HepG2 (cell line): ENCODE data around the gene SPRYD4. TPM values are rescaled to one million over a fixed set of nuclear protein-coding genes. Genes with fewer than 3 reads are reported as not detected.
A peak's percentile ranks its signal among the peaks of the same experiment; 100 is the strongest.

ENCODE experiments used
- CTCF ChIP-seq: sonication (generic); formaldehyde crosslinking; IDR thresholded peaks from 2 replicates; pipeline ENCODE4 v1.5.0; 2020; ENCODE audit warnings: mild to moderate bottlenecking, missing genetic modification reagents, moderate library complexity
- HNF1A ChIP-seq, 2 experiments: sonication (generic) in 1 of 2; formaldehyde crosslinking in 1 of 2; IDR thresholded peaks; 2 replicates each; pipeline versions ENCODE4 v1.4.0 to v1.6.1; 2016 to 2020; ENCODE audit warnings: borderline replicate concordance in 1 of 2, low read depth in 1 of 2, mild to moderate bottlenecking in 1 of 2, missing genetic modification reagents in 1 of 2
- MAFK ChIP-seq, 2 experiments: IDR thresholded peaks in 1 of 2; conservative IDR thresholded peaks in 1 of 2; 2 replicates each; pipeline ENCODE4 v1.6.1; 2011; ENCODE audit warnings: improper control_type of control experiment in 2 of 2, low read length in 2 of 2
- NAIF1 ChIP-seq: sonication (generic); formaldehyde crosslinking; IDR thresholded peaks from 2 replicates; pipeline ENCODE4 v1.5.0; 2020; ENCODE audit warnings: mild to moderate bottlenecking, missing genetic modification reagents, borderline replicate concordance
- SIN3A ChIP-seq: IDR thresholded peaks from 2 replicates; pipeline ENCODE4 v1.6.1; 2011; ENCODE audit warnings: low read depth, mild to moderate bottlenecking, control low read depth, low read length, borderline replicate concordance
- SKIL ChIP-seq: sonication (generic); formaldehyde crosslinking; IDR thresholded peaks from 2 replicates; pipeline ENCODE4 v1.8.0; 2022; ENCODE audit warnings: missing genetic modification reagents, mild to moderate bottlenecking, moderate library complexity, borderline replicate concordance
- TP53 ChIP-seq: sonication (generic); formaldehyde crosslinking; conservative IDR thresholded peaks from 2 replicates; pipeline ENCODE4 v1.4.0; 2020; ENCODE audit warnings: missing genetic modification reagents
- ZNF337 ChIP-seq: sonication (generic); formaldehyde crosslinking; IDR thresholded peaks from 2 replicates; pipeline ENCODE4 v1.5.1; 2020; ENCODE audit warnings: missing genetic modification reagents, low read depth, mild to moderate bottlenecking, borderline replicate concordance
- ZNF569 ChIP-seq: sonication (generic); formaldehyde crosslinking; IDR thresholded peaks from 2 replicates; pipeline ENCODE4 v1.5.0; 2020; ENCODE audit warnings: mild to moderate bottlenecking, missing genetic modification reagents, moderate library complexity, borderline replicate concordance
- ZNF770 ChIP-seq: sonication (generic); formaldehyde crosslinking; IDR thresholded peaks from 2 replicates; pipeline ENCODE4 v1.5.0; 2020; ENCODE audit warnings: mild to moderate bottlenecking, missing genetic modification reagents
- ZNF780A ChIP-seq: sonication (generic); formaldehyde crosslinking; IDR thresholded peaks from 2 replicates; pipeline ENCODE4 v1.8.0; 2022; ENCODE audit warnings: mild to moderate bottlenecking, missing genetic modification reagents, moderate library complexity
- ZSCAN21 ChIP-seq: sonication (generic); formaldehyde crosslinking; IDR thresholded peaks from 2 replicates; pipeline ENCODE4 v1.8.0; 2022; ENCODE audit warnings: mild to moderate bottlenecking, missing genetic modification reagents, moderate library complexity, borderline replicate concordance
- polyA plus RNA-seq, 8 experiments: library from polyadenylated mRNA; depleted of rRNA in 3 of 8; stranded (reverse) in 7 of 8; unstranded in 1 of 8; fragments of >200 nt; fragmentation: Illumina TruSeq in 4 of 8; extraction: Trizol in 4 of 8; gene quantifications; 2 replicates each; pipeline versions ENCODE4 v1.2.1 to v1.2.3, GENCODE V29; 2011 to 2016; ENCODE audit warnings: low read depth in 4 of 8, missing spikeins in 1 of 8, mixed read lengths in 1 of 8; ENCODE audit not compliant: insufficient read depth in 1 of 8
- total RNA-seq, 5 experiments: library from RNA; depleted of rRNA; stranded (reverse); fragments of >200 nt; fragmentation: Illumina TruSeq; extraction: Trizol; gene quantifications; 2 replicates each; pipeline ENCODE4 v1.2.3, GENCODE V29; 2016; ENCODE audit warnings: low read depth in 1 of 5

The SPRYD4 gene
- total and polyA plus RNA-seq, 2 of the 13 experiments (the other 11 are each of a cell fraction or from before 2014, with no cell fraction given) = 3.9 to 4.5 TPM

- no peak for TF ChIP-seq NAIF1 (CRISPR knock-in tag)
- TF ChIP-seq TP53 = 0 out of 2 replicates have a peak, but pooled peaks have one; percentile 74
- TF ChIP-seq SIN3A = 0 out of 2 replicates have a peak, but pooled peaks have one; percentile 9
- TF ChIP-seq CTCF (CRISPR knock-in tag) = no peak
- no peak for TF ChIP-seq SKIL (CRISPR knock-in tag)
- TF ChIP-seq ZNF337 (CRISPR knock-in tag) = no peak; the same call in 1 of the 2 replicates
- TF ChIP-seq ZNF770 (CRISPR knock-in tag) = peak; percentile 20; the same call in 1 of the 2 replicates
- no peak for TF ChIP-seq MAFK (conservative IDR thresholded peaks at IDR 0.05 in 1 of 2, IDR thresholded peaks at IDR 0.05 in 1 of 2; ENCODE audit: low read length in 2 of 2)
- TF ChIP-seq ZNF569 (CRISPR knock-in tag) = no peak
- TF ChIP-seq ZNF780A = peak; percentile 96
- no peak for TF ChIP-seq HNF1A (IDR thresholded peaks at IDR 0.05; ENCODE audit: low read depth)
- TF ChIP-seq HNF1A (CRISPR knock-in tag; IDR thresholded peaks at IDR 0.05; ENCODE audit: borderline replicate concordance) = peak; percentile 40
- TF ChIP-seq ZSCAN21 (CRISPR knock-in tag) = peak; percentile 58; the same call in 1 of the 2 replicates
Measured at GRCh38 chr12:56488041-56488955, 19.9 kb downstream of the SPRYD4 start, which contains the start of gene GLS2 (continued).
